H1 (cell line): Measurements from ENCODE around the gene FLRT2. TPM values are rescaled to one million over a fixed set of nuclear protein-coding genes. Genes with fewer than 3 reads are reported as not detected.

Experiments
- CTCF ChIA-PET: fragments of 300-600 bp; sonication (Branson Sonifier 250); formaldehyde crosslinking; loops from one replicate; lab custom pipeline; 2021; ENCODE audit not compliant: partially characterized antibody; lab: Charles Lee
- POLR2A ChIA-PET: fragments of 300-600 bp; sonication (Branson Sonifier 250); formaldehyde crosslinking; loops from one replicate; lab custom pipeline; 2021; ENCODE audit warnings: inconsistent platforms; ENCODE audit not compliant: partially characterized antibody; lab: Charles Lee
- DNase-seq, 2 experiments: peaks; one replicate each; pipeline versions ENCODE4 v3.0.0 to v3.0.0-alpha.2; 2010 to 2022; ENCODE audit warnings: low spot score in 2 of 2, low read depth in 1 of 2, mixed read lengths in 1 of 2
- FAIRE-seq: peaks from 2 replicates; lab custom pipeline; 2011; peaks lifted over from hg19 to GRCh38; lab: Jason Lieb, UNC
- H2AFZ ChIP-seq: 2 replicates; pipeline ENCODE4 v1.8.1; 2012; ENCODE audit warnings: low read length, inconsistent platforms
- H2AK5ac ChIP-seq: 2 replicates; pipeline ENCODE4 v1.6.1; 2013; ENCODE audit warnings: low read depth, low read length
- H2BK120ac ChIP-seq: replicated peaks from 2 replicates; pipeline ENCODE3; 2013; ENCODE audit warnings: low read depth, low read length, inconsistent platforms
- H2BK12ac ChIP-seq: 2 replicates; pipeline ENCODE4 v1.6.1; 2013; ENCODE audit warnings: low read depth, low read length
- H2BK15ac ChIP-seq: 2 replicates; pipeline ENCODE4 v1.6.1; 2013; ENCODE audit warnings: low read length
- H2BK20ac ChIP-seq: 2 replicates; pipeline ENCODE4 v1.6.1; 2013; ENCODE audit warnings: low read length
- H2BK5ac ChIP-seq: 2 replicates; pipeline ENCODE4 v1.6.1; 2013; ENCODE audit warnings: low read depth, low read length
- H3K14ac ChIP-seq: 2 replicates; pipeline ENCODE4 v1.6.1; 2013; ENCODE audit warnings: inconsistent platforms; ENCODE audit not compliant: insufficient read length
- H3K18ac ChIP-seq: 2 replicates; pipeline ENCODE4 v1.6.1; 2013; ENCODE audit warnings: low read length; ENCODE audit errors: extremely low read depth
- H3K23ac ChIP-seq: 2 replicates; pipeline ENCODE4 v1.6.1; 2013; ENCODE audit warnings: inconsistent platforms; ENCODE audit not compliant: insufficient read length
- H3K23me2 ChIP-seq: 2 replicates; pipeline ENCODE4 v1.6.1; 2013; ENCODE audit warnings: low read depth, low read length
- H3K27ac ChIP-seq: 2 replicates; pipeline ENCODE4 v1.6.1; 2011; ENCODE audit warnings: low read depth, low read length, inconsistent platforms
- H3K27me3 ChIP-seq, 4 experiments: replicated peaks in 1 of 4; 1 replicate in 1 of 4; 2 replicates in 3 of 4; pipeline versions ENCODE4 v1.6.1 to v1.8.1; 2011 to 2013; ENCODE audit warnings: low read length in 3 of 4, mild to moderate bottlenecking in 3 of 4, inconsistent platforms in 2 of 4, mixed read lengths in 2 of 4, moderate library complexity in 1 of 4; ENCODE audit not compliant: control insufficient read depth in 3 of 4, insufficient read depth in 3 of 4; ENCODE audit errors: extremely low read depth in 1 of 4
- H3K36me3 ChIP-seq, 4 experiments: 2 replicates each; pipeline versions ENCODE4 v1.6.1 to v1.8.1; 2011 to 2013; ENCODE audit warnings: mild to moderate bottlenecking in 4 of 4, low read length in 3 of 4, moderate library complexity in 2 of 4, control low read depth in 1 of 4, inconsistent platforms in 1 of 4; ENCODE audit not compliant: insufficient read depth in 4 of 4, control insufficient read depth in 2 of 4
- H3K4ac ChIP-seq: replicated peaks from 2 replicates; pipeline ENCODE3; 2013; ENCODE audit warnings: low read length, low read depth, mixed read lengths, inconsistent platforms; ENCODE audit not compliant: insufficient read length
- H3K4me1 ChIP-seq, 4 experiments: replicated peaks in 1 of 4; 1 replicate in 1 of 4; 2 replicates in 3 of 4; pipeline versions ENCODE4 v1.6.1 to v1.8.1; 2011 to 2013; ENCODE audit warnings: low read length in 3 of 4, inconsistent platforms in 2 of 4, mixed read lengths in 1 of 4; ENCODE audit not compliant: insufficient read depth in 4 of 4, control insufficient read depth in 3 of 4
- H3K4me2 ChIP-seq, 2 experiments: 2 replicates each; pipeline versions ENCODE4 v1.6.1 to v1.8.1; 2011 to 2013; ENCODE audit warnings: low read depth in 2 of 2, low read length in 2 of 2, control low read depth in 1 of 2, inconsistent platforms in 1 of 2, mild to moderate bottlenecking in 1 of 2; ENCODE audit not compliant: insufficient read depth in 1 of 2
- H3K4me3 ChIP-seq, 4 experiments: fragments of 200-600, 300-600 bp in 1 of 4; sonication (generic), shearing (Covaris generic), sonication (Bioruptor Twin) in 1 of 4; 2 replicates each; pipeline versions ENCODE4 v1.5.1 to v1.8.1; 2011 to 2016; ENCODE audit warnings: low read length in 4 of 4, low read depth in 3 of 4, control low read depth in 2 of 4, inconsistent platforms in 2 of 4, mild to moderate bottlenecking in 2 of 4, mixed read lengths in 1 of 4, moderate library complexity in 1 of 4; ENCODE audit not compliant: insufficient read depth in 2 of 4; ENCODE audit errors: extremely low read depth in 1 of 4
- H3K56ac ChIP-seq: replicated peaks from 2 replicates; pipeline ENCODE3; 2013; ENCODE audit warnings: low read depth, mild to moderate bottlenecking, mixed read lengths, low read length, inconsistent platforms; ENCODE audit not compliant: insufficient read length
- H3K79me1 ChIP-seq: 2 replicates; pipeline ENCODE4 v1.6.1; 2013; ENCODE audit warnings: low read depth, low read length, control low read depth
- H3K79me2 ChIP-seq, 2 experiments: 2 replicates each; pipeline versions ENCODE4 v1.6.1 to v1.8.1; 2012 to 2013; ENCODE audit warnings: low read length in 2 of 2, mild to moderate bottlenecking in 2 of 2, inconsistent platforms in 1 of 2; ENCODE audit not compliant: insufficient read depth in 2 of 2, control insufficient read depth in 1 of 2
- H3K9ac ChIP-seq, 4 experiments: replicated peaks in 1 of 4; 1 replicate in 1 of 4; 2 replicates in 3 of 4; pipeline versions ENCODE4 v1.6.1 to v1.8.1; 2011 to 2013; ENCODE audit warnings: low read depth in 3 of 4, low read length in 3 of 4, control low read depth in 2 of 4, mild to moderate bottlenecking in 2 of 4, moderate library complexity in 2 of 4, inconsistent platforms in 1 of 4; ENCODE audit errors: extremely low read depth in 1 of 4
- H3K9me3 ChIP-seq, 2 experiments: 2 replicates each; pipeline versions ENCODE4 v1.6.1 to v1.8.1; 2012 to 2013; ENCODE audit warnings: mild to moderate bottlenecking in 2 of 2, moderate library complexity in 2 of 2, control low read depth in 1 of 2, inconsistent platforms in 1 of 2, low read depth in 1 of 2, low read length in 1 of 2, mixed read lengths in 1 of 2; ENCODE audit not compliant: insufficient read depth in 2 of 2
- H4K20me1 ChIP-seq, 2 experiments: replicated peaks in 1 of 2; 2 replicates each; pipeline versions ENCODE3 to v1.8.1; 2011 to 2013; ENCODE audit warnings: inconsistent platforms in 2 of 2, low read length in 2 of 2, mild to moderate bottlenecking in 1 of 2; ENCODE audit not compliant: insufficient read depth in 2 of 2, control insufficient read depth in 1 of 2
- H4K5ac ChIP-seq: 2 replicates; pipeline ENCODE4 v1.6.1; 2013; ENCODE audit warnings: low read length, low read depth, mixed read lengths, inconsistent platforms; ENCODE audit not compliant: insufficient read length
- H4K8ac ChIP-seq: 2 replicates; pipeline ENCODE4 v1.8.0; 2013; ENCODE audit warnings: mild to moderate bottlenecking, moderate library complexity, low read length, inconsistent platforms; ENCODE audit not compliant: insufficient read depth; ENCODE audit errors: extremely low read depth
- H4K91ac ChIP-seq: replicated peaks from 2 replicates; pipeline ENCODE3; 2013; ENCODE audit warnings: low read length, mixed read lengths, inconsistent platforms; ENCODE audit not compliant: insufficient read length
- EGR1 ChIP-seq: IDR thresholded peaks from 2 replicates; pipeline ENCODE4 v1.6.1; 2011; ENCODE audit warnings: low read depth, low read length, borderline replicate concordance
- EZH2 ChIP-seq: fragments of 200-600 bp; sonication (generic); IDR thresholded peaks from 2 replicates; pipeline ENCODE4 v1.7.1; 2012; ENCODE audit warnings: low read depth, mild to moderate bottlenecking, moderate library complexity, low read length, inconsistent platforms; ENCODE audit not compliant: severe bottlenecking
- JUND ChIP-seq: IDR thresholded peaks from 2 replicates; pipeline ENCODE4 v1.6.1; 2011; ENCODE audit warnings: mild to moderate bottlenecking, improper control_type of control experiment, low read length
- SAP30 ChIP-seq: fragments of 300-600 bp; sonication (generic); IDR thresholded peaks from 2 replicates; pipeline ENCODE4 v1.7.1; 2012; ENCODE audit warnings: low read length, moderate library complexity, mild to moderate bottlenecking, inconsistent platforms; ENCODE audit not compliant: insufficient read depth, insufficient replicate concordance
- WGBS, 2 experiments: shearing (Covaris generic) in 1 of 2; methylation state at CpG; one replicate each; pipeline versions ENCODE4 v1.1.6 to v1.1.7; 2013 to 2015; ENCODE audit warnings: low lambda C conversion rate in 2 of 2, mixed read lengths in 2 of 2, inconsistent platforms in 1 of 2, low coverage in 1 of 2, missing lambda C conversion rate in 1 of 2; ENCODE audit not compliant: insufficient replicate concordance in 2 of 2, insufficient coverage in 1 of 2, insufficient read length in 1 of 2; ENCODE audit errors: extremely low coverage in 1 of 2, missing lambda C conversion rate in 1 of 2; 5-methylcytosine and 5-hydroxymethylcytosine counted together
- polyA plus RNA-seq, 7 experiments: library from polyadenylated mRNA; depleted of rRNA in 3 of 7; stranded (reverse) in 5 of 7; unstranded in 2 of 7; fragments of >200 nt in 5 of 7; fragments of 200-250 nt in 2 of 7; gene quantifications; 1 replicate in 5 of 7; 2 replicates in 1 of 7; 4 replicates in 1 of 7; pipeline versions ENCODE4 v1.2.1 to v1.2.3, GENCODE V29; 2011 to 2013; ENCODE audit warnings: missing spikeins in 2 of 7, mixed read lengths in 2 of 7
- total RNA-seq: library from RNA; stranded (reverse); fragmentation: NEBNext Ultra II Directional; extraction: Animal tissue kit (Norgen Biotek cat#: 25700); gene quantifications from 2 replicates; pipeline ENCODE4 v1.2.1, GENCODE V29; 2021

FLRT2 gene
- total and polyA plus RNA-seq, 2 of the 8 experiments (the other 6 are each of a cell fraction or from before 2014, with no cell fraction given), result 2.4 to 6.9 TPM

- ChIA-PET POLR2A (no interaction called here), CTCF (interaction anchor here (0.7 kb wide), 1 partner anchor 227 kb away, joined by 7 read pairs; no protein-coding TSS in a partner anchor)
- H3K79me2 ChIP-seq, result no peaks in the 10 kb centered on the region
- no peak overlapping the region for H3K4me3 ChIP-seq
- H2BK12ac ChIP-seq, result no peak overlapping the region
- no peak overlapping the region for H3K56ac ChIP-seq
- H3K9me3 ChIP-seq, result no peaks in the 10 kb centered on the region
- H3K4me1 ChIP-seq, result no peaks in the 10 kb centered on the region
- H2BK5ac ChIP-seq, result no peak overlapping the region
- no peak overlapping the region for H4K91ac ChIP-seq
- FAIRE-seq (no peak), DNase-seq (no peak)
- H3K9ac ChIP-seq, result no peak overlapping the region
- H3K4me2 ChIP-seq, result no peak overlapping the region
- H4K8ac ChIP-seq, result no peak overlapping the region
- H3K27ac ChIP-seq, result no peak overlapping the region
- no peak overlapping the region for H2BK120ac ChIP-seq
- H2BK20ac ChIP-seq, result no peak overlapping the region
- no peak overlapping the region for H3K14ac ChIP-seq
- no peak overlapping the region for H2BK15ac ChIP-seq
- no peak overlapping the region for H4K5ac ChIP-seq
- no peaks in the 10 kb centered on the region for H3K79me1 ChIP-seq
- H3K23me2 ChIP-seq, result no peaks in the 10 kb centered on the region
- no peak overlapping the region for H3K18ac ChIP-seq
- no peak overlapping the region for H2AK5ac ChIP-seq
- no peaks in the 10 kb centered on the region for H3K36me3 ChIP-seq
- no peak overlapping the region for H2AFZ ChIP-seq
- no peaks in the 10 kb centered on the region for H3K27me3 ChIP-seq
- no peak overlapping the region for H3K4ac ChIP-seq
- H3K23ac ChIP-seq, result no peak overlapping the region
- no peaks in the 10 kb centered on the region for H4K20me1 ChIP-seq
- 88% methylated on average over 2 of the region's 2 CpGs; no CpG with 5 or more reads in 1 of the 2 experiments for WGBS, 2 experiments
- TF ChIP-seq JUND (no peak), EZH2 (no peak), SAP30 (no peak), EGR1 (no peak)
Measured at GRCh38 chr14:85644211-85644610, 114.3 kb downstream of the FLRT2 start.
